ENCODE data around the gene SDHC. TPM values are rescaled to one million over a fixed set of nuclear protein-coding genes. Genes with fewer than 3 reads are reported as not detected.

The SDHC gene
- total and polyA plus RNA-seq, 2 experiments from 2014 or later, result 84.4 to 107 TPM

DNA sequence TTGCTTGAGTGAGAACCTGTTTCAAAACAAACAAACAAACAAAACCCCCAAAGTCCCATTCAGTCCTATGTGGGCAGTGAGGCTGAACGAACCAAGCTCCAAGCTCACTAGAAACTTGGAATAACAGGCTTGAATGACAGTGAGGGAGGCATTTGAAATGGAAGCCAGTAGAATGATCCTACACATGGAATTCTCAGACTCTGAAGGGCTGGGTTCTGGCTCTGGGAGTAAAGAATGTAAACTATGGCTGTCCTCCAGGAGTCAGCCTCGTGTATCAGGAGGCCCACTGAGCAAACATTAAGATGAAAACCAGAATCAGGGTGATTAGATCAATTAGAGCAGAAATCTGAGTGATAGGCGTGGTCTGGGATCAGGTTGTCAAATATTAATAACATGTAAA, 40.8 kb upstream of the SDHC start (continued):
- TF ChIP-seq CREB1 (CRISPR knock-in tag; IDR thresholded peaks at IDR 0.05; ENCODE audit: low read depth), result no peak
- TF ChIP-seq, protein P1, sequence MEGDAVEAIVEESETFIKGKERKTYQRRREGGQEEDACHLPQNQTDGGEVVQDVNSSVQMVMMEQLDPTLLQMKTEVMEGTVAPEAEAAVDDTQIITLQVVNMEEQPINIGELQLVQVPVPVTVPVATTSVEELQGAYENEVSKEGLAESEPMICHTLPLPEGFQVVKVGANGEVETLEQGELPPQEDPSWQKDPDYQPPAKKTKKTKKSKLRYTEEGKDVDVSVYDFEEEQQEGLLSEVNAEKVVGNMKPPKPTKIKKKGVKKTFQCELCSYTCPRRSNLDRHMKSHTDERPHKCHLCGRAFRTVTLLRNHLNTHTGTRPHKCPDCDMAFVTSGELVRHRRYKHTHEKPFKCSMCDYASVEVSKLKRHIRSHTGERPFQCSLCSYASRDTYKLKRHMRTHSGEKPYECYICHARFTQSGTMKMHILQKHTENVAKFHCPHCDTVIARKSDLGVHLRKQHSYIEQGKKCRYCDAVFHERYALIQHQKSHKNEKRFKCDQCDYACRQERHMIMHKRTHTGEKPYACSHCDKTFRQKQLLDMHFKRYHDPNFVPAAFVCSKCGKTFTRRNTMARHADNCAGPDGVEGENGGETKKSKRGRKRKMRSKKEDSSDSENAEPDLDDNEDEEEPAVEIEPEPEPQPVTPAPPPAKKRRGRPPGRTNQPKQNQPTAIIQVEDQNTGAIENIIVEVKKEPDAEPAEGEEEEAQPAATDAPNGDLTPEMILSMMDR (conservative IDR thresholded peaks at IDR 0.05; ENCODE audit: low read depth in 2 of 2), result no peak

DNA sequence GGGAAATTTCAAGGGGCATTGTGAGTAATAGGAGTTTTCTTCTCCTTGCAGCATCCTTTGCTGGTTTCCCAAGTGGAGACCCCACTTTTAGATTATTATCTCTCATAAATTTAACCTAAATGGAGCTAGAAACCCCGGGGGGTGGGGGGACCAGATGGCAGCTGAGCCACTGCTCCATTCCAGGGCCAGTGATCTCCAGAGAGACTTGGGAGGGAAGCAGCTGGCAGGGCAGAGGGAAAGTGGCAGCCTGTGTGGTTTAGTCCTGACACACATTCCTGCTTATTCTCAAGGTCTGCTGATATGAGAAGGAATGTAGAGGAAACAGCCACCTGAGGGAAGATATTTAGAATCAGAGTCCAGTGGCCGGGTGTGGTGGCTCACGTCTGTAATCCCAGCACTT, 39.3 kb upstream of the SDHC start:
- no peaks in the 10 kb centered on the region for H3K36me3 Mint-ChIP-seq (ENCODE audit: low read depth)
- no peak overlapping the region for H3K27ac ChIP-seq (ENCODE audit: low read depth)
- H3K4me1 ChIP-seq (ENCODE audit: insufficient read depth), result no peaks in the 10 kb centered on the region
- no peaks in the 10 kb centered on the region for H3K27me3 ChIP-seq (ENCODE audit: insufficient read depth)
- H3K79me2 ChIP-seq (replicated peaks; ENCODE audit: insufficient read depth), result no peaks in the 10 kb centered on the region
- H3K27me3 Mint-ChIP-seq (ENCODE audit: insufficient read depth, low read depth, poor library complexity), result peaks cover 10% of the 10 kb centered on the region
- no peaks in the 10 kb centered on the region for H3K4me1 Mint-ChIP-seq
- no peaks in the 10 kb centered on the region for H3K9me3 Mint-ChIP-seq
- H3K36me3 ChIP-seq (ENCODE audit: insufficient read depth), result no peaks in the 10 kb centered on the region
- H3K4me3 ChIP-seq, result no peak overlapping the region
- H3K4me3 Mint-ChIP-seq, result no peak overlapping the region
- no peaks in the 10 kb centered on the region for H3K9me2 ChIP-seq (ENCODE audit: insufficient read depth)
- no peak overlapping the region for H3K27ac Mint-ChIP-seq
- DNase-seq (ENCODE audit: low spot score), result no peak
- no peaks in the 10 kb centered on the region for H4K20me1 ChIP-seq (replicated peaks; ENCODE audit: insufficient read depth)
- H2AFZ ChIP-seq, result no peak overlapping the region
- ATAC-seq, result no peak
- no peak overlapping the region for H3K4me2 ChIP-seq
- no peaks in the 10 kb centered on the region for H3F3A ChIP-seq (replicated peaks; ENCODE audit: low read depth)
- TF ChIP-seq JUNB (IDR thresholded peaks at IDR 0.05; ENCODE audit: unreplicated experiment) (no peak), NANOG (IDR thresholded peaks at IDR 0.05; ENCODE audit: borderline replicate concordance) (no peak), CREB1 (CRISPR knock-in tag; IDR thresholded peaks at IDR 0.05; ENCODE audit: low read depth) (no peak), STAT1 (IDR thresholded peaks at IDR 0.05; ENCODE audit: unreplicated experiment) (no peak), ZNF114 (CRISPR knock-in tag; IDR thresholded peaks at IDR 0.05) (no peak), ZNF331 (CRISPR knock-in tag; IDR thresholded peaks at IDR 0.05; ENCODE audit: low read depth) (no peak), EZH2 (IDR thresholded peaks at IDR 0.05; ENCODE audit: low read depth, unreplicated experiment) (no peak)
- TF ChIP-seq, protein P2, sequence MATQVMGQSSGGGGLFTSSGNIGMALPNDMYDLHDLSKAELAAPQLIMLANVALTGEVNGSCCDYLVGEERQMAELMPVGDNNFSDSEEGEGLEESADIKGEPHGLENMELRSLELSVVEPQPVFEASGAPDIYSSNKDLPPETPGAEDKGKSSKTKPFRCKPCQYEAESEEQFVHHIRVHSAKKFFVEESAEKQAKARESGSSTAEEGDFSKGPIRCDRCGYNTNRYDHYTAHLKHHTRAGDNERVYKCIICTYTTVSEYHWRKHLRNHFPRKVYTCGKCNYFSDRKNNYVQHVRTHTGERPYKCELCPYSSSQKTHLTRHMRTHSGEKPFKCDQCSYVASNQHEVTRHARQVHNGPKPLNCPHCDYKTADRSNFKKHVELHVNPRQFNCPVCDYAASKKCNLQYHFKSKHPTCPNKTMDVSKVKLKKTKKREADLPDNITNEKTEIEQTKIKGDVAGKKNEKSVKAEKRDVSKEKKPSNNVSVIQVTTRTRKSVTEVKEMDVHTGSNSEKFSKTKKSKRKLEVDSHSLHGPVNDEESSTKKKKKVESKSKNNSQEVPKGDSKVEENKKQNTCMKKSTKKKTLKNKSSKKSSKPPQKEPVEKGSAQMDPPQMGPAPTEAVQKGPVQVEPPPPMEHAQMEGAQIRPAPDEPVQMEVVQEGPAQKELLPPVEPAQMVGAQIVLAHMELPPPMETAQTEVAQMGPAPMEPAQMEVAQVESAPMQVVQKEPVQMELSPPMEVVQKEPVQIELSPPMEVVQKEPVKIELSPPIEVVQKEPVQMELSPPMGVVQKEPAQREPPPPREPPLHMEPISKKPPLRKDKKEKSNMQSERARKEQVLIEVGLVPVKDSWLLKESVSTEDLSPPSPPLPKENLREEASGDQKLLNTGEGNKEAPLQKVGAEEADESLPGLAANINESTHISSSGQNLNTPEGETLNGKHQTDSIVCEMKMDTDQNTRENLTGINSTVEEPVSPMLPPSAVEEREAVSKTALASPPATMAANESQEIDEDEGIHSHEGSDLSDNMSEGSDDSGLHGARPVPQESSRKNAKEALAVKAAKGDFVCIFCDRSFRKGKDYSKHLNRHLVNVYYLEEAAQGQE (IDR thresholded peaks at IDR 0.05; ENCODE audit: unreplicated experiment), result no peak
- TF ChIP-seq, protein P3, sequence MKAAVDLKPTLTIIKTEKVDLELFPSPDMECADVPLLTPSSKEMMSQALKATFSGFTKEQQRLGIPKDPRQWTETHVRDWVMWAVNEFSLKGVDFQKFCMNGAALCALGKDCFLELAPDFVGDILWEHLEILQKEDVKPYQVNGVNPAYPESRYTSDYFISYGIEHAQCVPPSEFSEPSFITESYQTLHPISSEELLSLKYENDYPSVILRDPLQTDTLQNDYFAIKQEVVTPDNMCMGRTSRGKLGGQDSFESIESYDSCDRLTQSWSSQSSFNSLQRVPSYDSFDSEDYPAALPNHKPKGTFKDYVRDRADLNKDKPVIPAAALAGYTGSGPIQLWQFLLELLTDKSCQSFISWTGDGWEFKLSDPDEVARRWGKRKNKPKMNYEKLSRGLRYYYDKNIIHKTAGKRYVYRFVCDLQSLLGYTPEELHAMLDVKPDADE (IDR thresholded peaks at IDR 0.05), result no peak
- TF ChIP-seq, protein P4, sequence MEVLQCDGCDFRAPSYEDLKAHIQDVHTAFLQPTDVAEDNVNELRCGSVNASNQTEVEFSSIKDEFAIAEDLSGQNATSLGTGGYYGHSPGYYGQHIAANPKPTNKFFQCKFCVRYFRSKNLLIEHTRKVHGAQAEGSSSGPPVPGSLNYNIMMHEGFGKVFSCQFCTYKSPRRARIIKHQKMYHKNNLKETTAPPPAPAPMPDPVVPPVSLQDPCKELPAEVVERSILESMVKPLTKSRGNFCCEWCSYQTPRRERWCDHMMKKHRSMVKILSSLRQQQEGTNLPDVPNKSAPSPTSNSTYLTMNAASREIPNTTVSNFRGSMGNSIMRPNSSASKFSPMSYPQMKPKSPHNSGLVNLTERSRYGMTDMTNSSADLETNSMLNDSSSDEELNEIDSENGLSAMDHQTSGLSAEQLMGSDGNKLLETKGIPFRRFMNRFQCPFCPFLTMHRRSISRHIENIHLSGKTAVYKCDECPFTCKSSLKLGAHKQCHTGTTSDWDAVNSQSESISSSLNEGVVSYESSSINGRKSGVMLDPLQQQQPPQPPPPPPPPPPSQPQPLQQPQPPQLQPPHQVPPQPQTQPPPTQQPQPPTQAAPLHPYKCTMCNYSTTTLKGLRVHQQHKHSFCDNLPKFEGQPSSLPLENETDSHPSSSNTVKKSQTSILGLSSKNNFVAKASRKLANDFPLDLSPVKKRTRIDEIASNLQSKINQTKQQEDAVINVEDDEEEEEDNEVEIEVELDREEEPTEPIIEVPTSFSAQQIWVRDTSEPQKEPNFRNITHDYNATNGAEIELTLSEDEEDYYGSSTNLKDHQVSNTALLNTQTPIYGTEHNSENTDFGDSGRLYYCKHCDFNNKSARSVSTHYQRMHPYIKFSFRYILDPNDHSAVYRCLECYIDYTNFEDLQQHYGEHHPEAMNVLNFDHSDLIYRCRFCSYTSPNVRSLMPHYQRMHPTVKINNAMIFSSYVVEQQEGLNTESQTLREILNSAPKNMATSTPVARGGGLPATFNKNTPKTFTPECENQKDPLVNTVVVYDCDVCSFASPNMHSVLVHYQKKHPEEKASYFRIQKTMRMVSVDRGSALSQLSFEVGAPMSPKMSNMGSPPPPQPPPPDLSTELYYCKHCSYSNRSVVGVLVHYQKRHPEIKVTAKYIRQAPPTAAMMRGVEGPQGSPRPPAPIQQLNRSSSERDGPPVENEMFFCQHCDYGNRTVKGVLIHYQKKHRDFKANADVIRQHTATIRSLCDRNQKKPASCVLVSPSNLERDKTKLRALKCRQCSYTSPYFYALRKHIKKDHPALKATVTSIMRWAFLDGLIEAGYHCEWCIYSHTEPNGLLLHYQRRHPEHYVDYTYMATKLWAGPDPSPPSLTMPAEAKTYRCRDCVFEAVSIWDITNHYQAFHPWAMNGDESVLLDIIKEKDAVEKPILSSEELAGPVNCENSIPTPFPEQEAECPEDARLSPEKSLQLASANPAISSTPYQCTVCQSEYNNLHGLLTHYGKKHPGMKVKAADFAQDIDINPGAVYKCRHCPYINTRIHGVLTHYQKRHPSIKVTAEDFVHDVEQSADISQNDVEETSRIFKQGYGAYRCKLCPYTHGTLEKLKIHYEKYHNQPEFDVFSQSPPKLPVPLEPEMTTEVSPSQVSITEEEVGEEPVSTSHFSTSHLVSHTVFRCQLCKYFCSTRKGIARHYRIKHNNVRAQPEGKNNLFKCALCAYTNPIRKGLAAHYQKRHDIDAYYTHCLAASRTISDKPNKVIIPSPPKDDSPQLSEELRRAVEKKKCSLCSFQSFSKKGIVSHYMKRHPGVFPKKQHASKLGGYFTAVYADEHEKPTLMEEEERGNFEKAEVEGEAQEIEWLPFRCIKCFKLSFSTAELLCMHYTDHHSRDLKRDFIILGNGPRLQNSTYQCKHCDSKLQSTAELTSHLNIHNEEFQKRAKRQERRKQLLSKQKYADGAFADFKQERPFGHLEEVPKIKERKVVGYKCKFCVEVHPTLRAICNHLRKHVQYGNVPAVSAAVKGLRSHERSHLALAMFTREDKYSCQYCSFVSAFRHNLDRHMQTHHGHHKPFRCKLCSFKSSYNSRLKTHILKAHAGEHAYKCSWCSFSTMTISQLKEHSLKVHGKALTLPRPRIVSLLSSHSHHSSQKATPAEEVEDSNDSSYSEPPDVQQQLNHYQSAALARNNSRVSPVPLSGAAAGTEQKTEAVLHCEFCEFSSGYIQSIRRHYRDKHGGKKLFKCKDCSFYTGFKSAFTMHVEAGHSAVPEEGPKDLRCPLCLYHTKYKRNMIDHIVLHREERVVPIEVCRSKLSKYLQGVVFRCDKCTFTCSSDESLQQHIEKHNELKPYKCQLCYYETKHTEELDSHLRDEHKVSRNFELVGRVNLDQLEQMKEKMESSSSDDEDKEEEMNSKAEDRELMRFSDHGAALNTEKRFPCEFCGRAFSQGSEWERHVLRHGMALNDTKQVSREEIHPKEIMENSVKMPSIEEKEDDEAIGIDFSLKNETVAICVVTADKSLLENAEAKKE (CRISPR knock-in tag; IDR thresholded peaks at IDR 0.05), result no peak

All from GM23338 (cell line).